HG03342 (cell line): ENCODE data around the gene OMA1.

Experiments used
- ATAC-seq: cut with Tn5 transposase; IDR thresholded peaks from one replicate; pipeline ENCODE4 v1.9.1; 2021; ENCODE audit warnings: mild to moderate bottlenecking, moderate library complexity; ENCODE audit not compliant: unreplicated experiment

The OMA1 gene

DNA sequence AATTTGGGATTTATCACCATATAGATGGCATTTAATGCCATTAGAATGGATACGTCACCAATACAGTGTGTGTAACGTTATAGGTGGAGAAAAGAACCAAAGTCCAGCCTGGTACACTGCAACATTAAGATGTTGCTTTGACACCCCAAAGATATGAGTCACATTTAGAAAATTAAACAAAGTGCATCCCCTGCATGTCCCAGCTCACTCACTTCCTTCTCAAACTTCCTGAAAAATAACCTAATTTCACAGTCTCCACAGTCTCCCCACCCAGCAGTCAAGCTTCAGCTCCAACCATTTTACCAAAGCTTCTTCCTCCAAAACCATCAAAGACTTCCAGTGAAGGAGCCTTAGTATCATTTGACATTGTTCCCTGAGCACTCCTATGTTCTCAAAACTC, 111.9 kb downstream of the OMA1 start:
- no peak for ATAC-seq

DNA sequence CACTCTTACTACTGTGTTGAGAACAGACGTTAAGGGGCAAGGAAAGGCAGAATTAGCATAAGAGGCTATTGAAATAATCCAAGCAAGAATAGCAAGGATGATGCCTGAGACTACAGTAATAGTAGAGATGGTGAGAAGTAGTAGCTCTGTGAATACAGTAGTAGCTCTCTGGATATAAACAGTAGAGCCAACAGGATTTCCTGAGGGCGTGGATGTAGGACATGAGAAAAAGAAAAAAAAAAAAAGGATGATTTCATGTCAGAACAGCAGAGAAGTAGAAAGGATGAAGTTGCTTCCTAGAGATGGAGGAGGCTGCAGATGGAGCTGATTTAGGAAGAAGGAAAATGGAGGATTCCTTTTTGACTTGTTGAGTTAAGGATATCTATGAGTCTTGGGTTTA, 112.3 kb downstream of the OMA1 start:
- no peak for ATAC-seq

- ATAC-seq, result no peak
Observed at GRCh38 chr1:58432851-58433668, 113.5 kb downstream of the OMA1 start.

DNA sequence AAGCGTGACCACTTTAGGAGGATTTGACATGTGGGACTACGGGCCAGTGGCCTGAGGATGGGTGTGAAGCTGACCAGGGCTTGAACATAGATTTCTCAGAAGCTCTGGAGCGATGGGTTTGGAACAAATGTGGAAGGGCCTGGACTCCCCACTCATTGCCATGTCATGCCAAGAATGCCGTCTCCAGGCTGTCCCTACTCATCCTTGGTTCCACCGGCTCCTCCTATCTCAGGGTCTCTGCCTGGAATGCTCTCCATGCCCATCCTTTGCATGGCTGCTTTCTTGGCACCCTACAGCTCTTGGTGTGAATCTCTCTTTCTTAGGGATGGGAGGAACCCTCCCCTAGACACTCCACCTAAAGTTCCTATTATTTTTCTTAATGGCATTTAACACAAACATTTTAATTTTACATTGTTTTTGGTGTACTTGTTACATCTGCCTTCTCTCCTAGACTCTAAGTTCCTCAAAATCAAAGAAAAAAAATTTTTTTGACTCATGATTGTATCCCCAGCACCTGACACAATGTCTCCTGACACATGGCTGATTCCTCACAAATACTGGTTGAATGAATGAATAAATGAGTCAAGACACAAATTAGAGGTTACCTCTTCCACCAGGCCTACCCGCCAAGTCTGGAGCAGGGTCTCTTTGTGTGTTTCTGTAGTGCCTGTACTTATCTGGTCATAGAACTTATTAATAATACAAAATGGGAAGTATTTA, 114.5 kb downstream of the OMA1 start:
- no peak for ATAC-seq
